ENCODE results near the gene TMEM150C.
"Not testable (repeated sequence)": the region's sequence is repeated elsewhere in the genome, so short reads cannot be mapped to it uniquely, and the experiment has no call there.

The TMEM150C gene

GRCh38 chr4:82510216-82510615 lies 51.6 kb downstream of the TMEM150C start:
- no peak for DNase-seq

DNA sequence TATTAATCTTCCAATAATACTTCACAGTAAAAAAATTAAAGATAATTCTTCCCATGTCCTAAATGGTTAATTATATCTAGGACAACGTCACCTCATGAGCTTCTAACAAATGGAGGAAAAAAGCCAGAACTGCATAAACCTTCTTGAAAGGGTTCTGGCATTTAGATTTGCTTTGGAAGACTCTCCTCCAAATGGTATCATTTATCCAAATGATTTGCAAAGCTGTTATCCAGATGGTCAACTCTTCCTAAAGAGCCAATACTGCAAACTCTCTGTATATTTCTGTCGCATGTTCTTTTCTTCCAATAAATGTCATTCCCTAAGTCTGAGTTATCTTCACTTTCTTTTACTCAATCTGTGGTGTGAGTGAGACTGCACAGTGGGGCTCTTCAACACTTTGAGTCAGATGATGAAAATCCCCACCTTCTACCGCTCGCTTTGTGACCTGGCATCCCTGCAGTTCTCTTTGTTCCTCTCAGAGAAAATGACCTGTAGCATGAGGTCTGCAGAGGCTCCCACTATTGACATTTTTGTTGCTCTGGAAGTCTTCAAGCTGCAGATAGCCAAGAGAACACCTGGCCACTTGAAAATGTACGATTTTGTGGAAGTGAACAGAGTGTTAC lies 52.9 kb downstream of the TMEM150C start:
- no peak for DNase-seq

GRCh38 chr4:82508011-82508410 lies 53.8 kb downstream of the TMEM150C start:
- DNase-seq, result no peak

DNA sequence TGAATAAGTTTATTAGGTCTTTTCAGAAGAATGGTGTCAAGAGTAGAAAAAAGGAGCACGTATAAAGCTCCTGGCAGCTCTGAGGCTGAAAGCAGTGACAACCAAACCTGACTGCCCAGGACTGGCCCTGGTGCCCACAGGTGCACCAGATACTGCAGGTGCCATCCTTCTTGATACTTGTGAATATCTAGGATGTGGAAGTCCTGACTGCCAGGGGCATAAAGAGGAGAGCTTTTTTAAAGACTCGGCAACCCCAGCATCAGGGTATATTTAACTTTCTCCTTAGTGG lies 60.7 kb downstream of the TMEM150C start:
- DNase-seq, result no peak

DNA sequence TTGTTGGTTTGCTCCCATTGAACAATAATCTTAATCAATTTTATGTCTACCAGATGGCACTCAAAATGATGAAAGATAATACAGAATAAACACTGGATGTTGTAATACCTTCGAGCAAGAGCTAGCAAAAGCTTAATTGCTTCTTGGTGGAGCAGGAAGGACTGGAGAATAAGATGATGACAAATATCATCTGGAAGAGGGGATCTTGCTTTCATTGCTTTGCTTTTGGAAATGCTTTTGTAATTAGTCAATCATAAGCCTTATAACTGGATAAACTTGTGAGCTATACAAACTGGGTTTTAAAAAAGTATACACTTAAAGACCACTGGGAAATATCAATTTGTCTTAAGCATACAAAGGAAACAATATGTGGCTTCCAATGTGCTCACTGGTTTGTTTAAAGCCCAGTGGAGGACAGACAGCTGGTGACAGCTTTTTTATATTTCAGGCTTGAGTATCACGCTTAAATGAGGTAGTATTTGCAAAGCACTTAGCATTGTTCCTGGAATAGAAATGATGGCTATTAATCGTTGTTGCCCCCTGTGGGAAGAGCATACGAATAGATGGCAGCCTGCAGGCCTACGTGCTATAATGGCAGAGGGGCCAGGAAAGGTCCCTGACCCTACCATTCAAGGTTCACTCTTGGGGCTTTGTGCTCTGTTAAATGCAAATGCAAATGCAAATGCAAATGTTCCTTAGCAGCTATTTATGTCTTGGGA lies 61.2 kb downstream of the TMEM150C start:
- peak; percentile 55 to 91 for DNase-seq

DNA sequence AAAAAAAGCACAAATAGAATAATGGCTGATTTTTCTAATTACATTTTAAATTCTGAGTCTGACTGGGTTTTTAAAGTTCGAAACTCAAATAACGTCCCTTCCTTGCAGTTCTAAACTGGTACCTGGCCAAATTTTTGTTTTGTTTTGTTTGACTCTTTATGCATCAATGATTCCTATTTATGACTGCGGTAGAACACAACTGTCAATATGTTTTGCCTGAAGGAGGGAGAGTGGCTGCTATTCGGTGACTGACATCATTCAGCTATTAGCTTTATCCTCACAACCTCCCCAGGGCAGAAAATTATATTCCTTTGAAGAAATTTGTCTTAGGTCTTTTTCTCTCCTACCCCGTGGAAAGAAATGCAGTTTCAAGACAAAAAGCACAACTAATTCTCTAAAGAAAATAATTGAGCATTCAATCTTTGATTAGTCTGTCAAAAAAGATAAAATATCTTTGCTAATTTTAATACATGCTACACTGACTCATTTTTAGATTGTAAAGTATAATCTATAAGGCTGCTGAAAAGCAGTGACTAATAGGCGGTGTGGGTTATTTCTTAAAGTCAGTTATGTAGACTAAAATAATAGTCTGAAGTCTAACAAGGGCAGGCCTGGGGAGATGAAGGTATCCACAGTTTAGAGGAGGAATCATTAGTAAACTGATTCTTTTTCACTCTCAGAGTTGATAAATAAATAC lies 61.9 kb downstream of the TMEM150C start:
- DNase-seq, result peak in 1 of 2 experiments; percentile 14

GRCh38 chr4:82496349-82496748 lies 65.4 kb downstream of the TMEM150C start:
- DNase-seq, result no peak

DNA sequence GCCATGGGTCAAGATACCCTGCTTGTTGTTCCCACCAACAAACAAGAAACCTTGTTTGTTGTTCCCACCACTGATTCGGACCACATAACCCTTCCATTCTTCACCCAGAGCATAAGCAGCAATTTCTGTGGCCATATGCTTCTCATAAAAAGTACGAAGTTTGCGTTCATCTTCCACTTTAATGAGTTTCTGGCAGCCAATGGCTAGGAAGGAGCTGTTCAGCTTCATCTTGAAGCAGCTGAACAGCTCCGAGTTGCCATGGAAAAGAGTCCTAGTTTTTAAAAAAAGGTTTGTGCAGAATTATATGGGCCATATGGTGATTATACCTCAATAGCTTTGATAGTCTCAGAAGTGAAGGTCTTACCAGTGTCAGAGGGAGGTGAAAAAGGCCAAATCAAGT lies 66.1 kb downstream of the TMEM150C start:
- no peak for DNase-seq

- DNase-seq, result no peak
These were observed 67.9 kb downstream of the TMEM150C start for GRCh38 chr4:82493721-82494425.

- peak; percentile 67 to 88 for DNase-seq
These were observed 70.4 kb downstream of the TMEM150C start for GRCh38 chr4:82491251-82491960.

DNA sequence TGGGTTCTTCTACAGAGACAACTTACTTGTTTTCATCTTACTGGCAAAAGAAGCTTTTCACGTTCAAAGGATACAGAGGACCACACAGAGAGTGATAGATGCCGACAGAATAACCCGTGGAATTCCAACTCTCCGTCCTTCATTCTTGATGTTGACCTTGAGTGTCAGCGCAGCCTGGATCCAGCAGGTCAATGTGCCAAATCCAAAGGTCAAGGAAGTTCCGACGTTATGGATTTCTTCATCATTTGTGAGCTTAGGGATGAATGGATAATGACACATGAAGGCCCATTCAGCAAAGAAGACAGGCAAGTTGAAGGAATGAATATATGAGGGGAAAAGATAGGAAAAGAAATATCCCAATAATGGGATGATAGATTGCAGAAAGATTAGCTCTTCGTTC lies 71.8 kb downstream of the TMEM150C start:
- DNase-seq, result no peak

DNA sequence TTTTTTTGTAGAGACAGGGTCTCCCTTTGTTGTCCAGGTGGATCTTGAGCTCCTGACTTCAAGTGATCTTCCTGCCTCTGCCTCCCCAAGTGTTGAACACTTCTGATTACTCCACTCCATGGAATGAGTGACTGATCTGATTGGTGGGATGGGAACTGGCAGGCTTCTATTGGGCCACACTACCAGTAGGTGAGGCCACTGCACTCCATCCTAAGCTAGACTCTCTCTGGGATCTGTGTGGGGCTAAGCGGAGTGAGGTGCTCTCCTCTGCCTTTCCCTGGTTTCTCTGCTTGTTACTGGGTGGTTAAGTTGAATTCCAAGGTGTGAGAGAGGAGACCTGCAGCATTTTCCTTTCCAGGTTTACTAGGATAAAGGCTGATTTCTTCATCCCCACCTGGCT lies 72.7 kb downstream of the TMEM150C start:
- no peak for DNase-seq

- DNase-seq, result no peak
These were observed 76.6 kb downstream of the TMEM150C start for GRCh38 chr4:82484996-82485783.

- DNase-seq, result no peak
These were observed 79.4 kb downstream of the TMEM150C start for GRCh38 chr4:82482387-82482786.

- DNase-seq, result no peak
These were observed 80.3 kb downstream of the TMEM150C start for GRCh38 chr4:82481506-82481840.

DNA sequence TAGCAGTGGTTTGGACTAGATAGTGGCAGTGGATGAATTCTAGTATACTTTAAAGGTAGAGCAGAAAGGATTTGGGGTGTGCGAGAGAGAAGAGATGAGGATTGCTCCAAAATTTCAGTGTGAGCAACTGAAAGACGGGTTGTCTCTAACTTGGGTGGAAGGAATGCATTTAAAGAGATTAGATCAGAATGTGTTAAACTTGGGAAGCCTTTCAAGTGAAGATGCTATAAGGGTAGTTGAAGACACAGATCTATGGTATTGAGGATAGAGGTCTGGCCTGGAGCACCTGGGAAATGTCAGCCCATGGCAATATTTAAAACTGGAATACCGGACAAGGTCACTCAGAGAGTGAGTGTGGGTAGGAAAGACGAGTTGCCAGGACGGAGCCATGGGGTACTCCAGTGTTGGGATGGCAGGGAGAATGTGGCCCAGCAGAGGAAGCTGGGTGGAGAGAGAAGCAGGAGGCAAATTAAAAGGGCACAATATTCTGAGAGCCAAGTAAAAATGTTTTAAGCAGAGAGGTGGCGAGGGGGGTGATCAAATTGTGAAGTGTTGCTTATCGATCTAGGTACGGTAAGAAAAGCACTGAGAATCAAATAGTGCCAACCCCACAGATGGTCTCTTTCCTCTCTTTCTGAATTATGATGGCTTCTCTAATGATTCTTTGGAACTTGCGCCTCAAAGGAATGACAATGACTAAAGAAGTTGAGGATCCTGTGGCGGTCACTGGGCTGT lies 80.8 kb downstream of the TMEM150C start:
- no peak for DNase-seq

DNA sequence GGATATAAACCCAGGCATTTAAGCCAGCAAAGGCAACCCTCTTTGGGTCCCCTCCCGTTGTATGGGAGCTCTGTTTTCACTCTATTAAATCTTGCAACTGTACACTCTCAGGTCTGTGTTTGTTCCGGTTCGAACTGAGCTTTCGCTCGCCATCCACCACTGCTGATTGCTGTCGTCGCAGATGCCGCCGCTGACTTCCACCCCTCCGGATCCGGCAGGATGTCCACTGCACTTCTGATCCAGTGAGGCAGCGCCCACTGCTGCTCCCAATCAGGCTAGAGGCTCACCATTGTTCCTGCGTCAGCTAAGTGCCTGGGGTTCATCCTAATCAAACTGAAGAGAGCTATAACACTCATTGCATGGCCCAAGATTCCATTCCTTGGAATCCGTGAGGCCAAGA lies 82.2 kb downstream of the TMEM150C start:
- DNase-seq, result no peak

- not testable (repeated sequence) for DNase-seq
These were observed 84.3 kb downstream of the TMEM150C start for GRCh38 chr4:82477469-82477868.

GRCh38 chr4:82475931-82476330 lies 85.9 kb downstream of the TMEM150C start:
- DNase-seq, result not testable (repeated sequence)

DNA sequence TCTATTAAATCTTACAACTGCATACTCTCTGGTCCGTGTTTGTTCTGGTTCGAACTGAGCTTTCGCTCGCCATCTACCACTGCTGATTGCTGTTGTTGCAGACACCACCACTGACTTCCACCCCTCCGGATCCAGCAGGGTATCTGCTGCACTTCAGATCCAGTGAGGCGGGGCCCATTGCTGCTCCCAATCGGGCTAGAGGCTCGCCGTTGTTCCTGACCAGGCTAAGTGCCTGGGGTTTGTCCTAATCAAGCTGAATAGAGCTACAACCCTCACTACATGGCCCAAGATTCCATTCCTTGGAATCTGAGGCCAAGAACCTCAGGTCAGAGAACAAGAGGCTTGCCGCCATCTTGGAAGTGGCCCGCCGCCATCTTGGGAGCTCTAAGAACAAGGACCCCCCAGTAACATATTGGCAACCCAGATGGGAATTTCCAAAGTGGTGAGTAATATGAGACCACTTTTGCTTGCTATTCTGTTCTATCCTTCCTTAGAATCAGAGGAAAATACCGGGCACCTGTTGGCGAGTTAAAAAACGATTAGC lies 88.1 kb downstream of the TMEM150C start:
- DNase-seq, result no peak

GRCh38 chr4:82473080-82473479 lies 88.7 kb downstream of the TMEM150C start:
- not testable (repeated sequence) for DNase-seq
